Panc1 (cell line): ENCODE results near the gene PPTC7. TPM values are rescaled to one million over a fixed set of nuclear protein-coding genes. Genes with fewer than 3 reads are reported as not detected.

ENCODE experiments used
- ATAC-seq: fragments of 200-7000 bp; cut with Tn5 transposase; 2 replicates; pipeline ENCODE4 v1.9.1; 2020; ENCODE audit warnings: mild to moderate bottlenecking, moderate library complexity
- Bru-seq: library from RNA; stranded (reverse); fragments of 400-500 nt; gene quantifications from one replicate; lab custom pipeline; 2021; lab: Mats Ljungman, UMichigan
- BruChase-seq, 2 experiments: library from RNA; stranded (reverse); fragments of 400-500 nt; gene quantifications; one replicate each; lab custom pipeline; 2021; lab: Mats Ljungman, UMichigan
- BruUV-seq: library from RNA; stranded (reverse); fragments of 400-500 nt; replicated peaks from 2 replicates; lab custom pipeline; 2021; lab: Mats Ljungman, UMichigan
- CTCF ChIA-PET: fragments of 300-600 bp; sonication (Branson Sonifier 250); formaldehyde crosslinking; loops from one replicate; lab custom pipeline; 2022; ENCODE audit warnings: antibody characterized with exemption; lab: Charles Lee
- POLR2A ChIA-PET: fragments of 300-600 bp; sonication (Branson Sonifier 250); formaldehyde crosslinking; loops from one replicate; lab custom pipeline; 2022; ENCODE audit warnings: antibody characterized with exemption; lab: Charles Lee
- DNase-seq: peaks from one replicate; pipeline ENCODE4 v3.0.0-alpha.2; 2010; ENCODE audit warnings: low read depth, low spot score
- H3K27ac ChIP-seq: 2 replicates; pipeline ENCODE4 v1.5.1; 2011; ENCODE audit warnings: mild to moderate bottlenecking, low read length, inconsistent platforms
- H3K27me3 ChIP-seq: fragments of 200-500 bp; sonication (Bioruptor generic); 2 replicates; pipeline ENCODE4 v1.6.0; 2014; ENCODE audit warnings: low read length, inconsistent platforms; ENCODE audit not compliant: control insufficient read depth, insufficient read depth
- H3K36me3 ChIP-seq: fragments of 200-500 bp; sonication (Bioruptor generic); 2 replicates; pipeline ENCODE4 v1.5.1; 2014; ENCODE audit warnings: inconsistent platforms, mild to moderate bottlenecking, low read length, moderate library complexity; ENCODE audit not compliant: control insufficient read depth, insufficient read depth
- H3K4me1 ChIP-seq: 2 replicates; pipeline ENCODE4 v1.5.1; 2011; ENCODE audit warnings: inconsistent platforms, mild to moderate bottlenecking, low read length, moderate library complexity; ENCODE audit not compliant: control insufficient read depth, insufficient read depth
- H3K4me3 ChIP-seq, 2 experiments: 2 replicates each; pipeline ENCODE4 v1.5.1; 2011 to 2012; ENCODE audit warnings: low read depth in 2 of 2, low read length in 2 of 2, mild to moderate bottlenecking in 2 of 2, inconsistent platforms in 1 of 2, moderate library complexity in 1 of 2
- H3K9me3 ChIP-seq: fragments of 200-500 bp; sonication (Bioruptor generic); 2 replicates; pipeline ENCODE4 v1.5.1; 2014; ENCODE audit warnings: low read depth, mild to moderate bottlenecking, inconsistent platforms, low read length, moderate library complexity; ENCODE audit not compliant: control insufficient read depth, insufficient read depth
- POLR2AphosphoS5 ChIP-seq: IDR thresholded peaks from 2 replicates; pipeline ENCODE4 v1.6.1; 2012; ENCODE audit warnings: mild to moderate bottlenecking, low read depth, low read length, moderate library complexity
- SIN3A ChIP-seq: IDR thresholded peaks from 2 replicates; pipeline ENCODE4 v1.6.1; 2012; ENCODE audit warnings: low read depth, mild to moderate bottlenecking, low read length, moderate library complexity, borderline replicate concordance; ENCODE audit not compliant: insufficient read depth
- TCF7L2 ChIP-seq: IDR thresholded peaks from 2 replicates; pipeline ENCODE4 v1.6.1; 2011; ENCODE audit warnings: mild to moderate bottlenecking, low read depth, low read length, inconsistent platforms
- in situ Hi-C: cut with HindIII; loops from 2 replicates; pipeline ENCODE4 v1.10.0; 2016; ENCODE audit warnings: low sequenced_read_pairs, low pct_unique_long_range_greater_than_20kb
- intact Hi-C: fragments of 100-400 bp; cut with micrococcal nuclease; formaldehyde crosslinking; loops from one replicate; pipeline ENCODE4 v1.10.0; 2022; ENCODE audit not compliant: unreplicated experiment
- long read RNA-seq: library from polyadenylated mRNA; unstranded; transcript quantifications from one replicate; pipeline ENCODE4 v2.0.0, GENCODE V29; 2021; ENCODE audit not compliant: unreplicated experiment
- polyA plus RNA-seq: library from polyadenylated mRNA; unstranded; fragments of >200 nt; gene quantifications from one replicate; pipeline ENCODE4 v1.2.1, GENCODE V29; 2012; ENCODE audit warnings: missing spikeins; ENCODE audit not compliant: insufficient read length
- total RNA-seq: library from RNA; stranded (reverse); gene quantifications from one replicate; pipeline ENCODE4 v1.2.1, GENCODE V29; 2021; ENCODE audit not compliant: unreplicated experiment
- TF ChIP-seq, protein P1 (sequence below), 2 experiments: IDR thresholded peaks; 2 replicates each; pipeline ENCODE4 v1.6.1; 2011 to 2012; ENCODE audit warnings: low read depth in 2 of 2, control low read depth in 1 of 2, low read length in 1 of 2, mild to moderate bottlenecking in 1 of 2, moderate library complexity in 1 of 2; ENCODE audit not compliant: insufficient read depth in 1 of 2
- TF ChIP-seq, protein P2 (sequence below): fragments of 450-650 bp; IDR thresholded peaks from 2 replicates; pipeline ENCODE4 v1.5.1; 2017; ENCODE audit warnings: mild to moderate bottlenecking

Gene PPTC7, protein sequence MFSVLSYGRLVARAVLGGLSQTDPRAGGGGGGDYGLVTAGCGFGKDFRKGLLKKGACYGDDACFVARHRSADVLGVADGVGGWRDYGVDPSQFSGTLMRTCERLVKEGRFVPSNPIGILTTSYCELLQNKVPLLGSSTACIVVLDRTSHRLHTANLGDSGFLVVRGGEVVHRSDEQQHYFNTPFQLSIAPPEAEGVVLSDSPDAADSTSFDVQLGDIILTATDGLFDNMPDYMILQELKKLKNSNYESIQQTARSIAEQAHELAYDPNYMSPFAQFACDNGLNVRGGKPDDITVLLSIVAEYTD
- total RNA-seq (18.4 TPM), Bru-seq, nascent RNA (percentile 79 among the genes with signal in this experiment), BruChase-seq, experiment 1, labeled RNA remaining after a 2-hour chase (percentile 89 among the genes with signal in this experiment), BruChase-seq, experiment 2, labeled RNA remaining after a 6-hour chase (percentile 70 among the genes with signal in this experiment)
- 8.0 TPM for polyA plus RNA-seq
- long read RNA-seq, full-length matches to known transcripts: 4 of 13 reads
- long read RNA-seq, partial matches to known transcripts: 1 of 13 reads
- long read RNA-seq, other reads (novel, unspliced or antisense): 8 of 13 reads

DNA sequence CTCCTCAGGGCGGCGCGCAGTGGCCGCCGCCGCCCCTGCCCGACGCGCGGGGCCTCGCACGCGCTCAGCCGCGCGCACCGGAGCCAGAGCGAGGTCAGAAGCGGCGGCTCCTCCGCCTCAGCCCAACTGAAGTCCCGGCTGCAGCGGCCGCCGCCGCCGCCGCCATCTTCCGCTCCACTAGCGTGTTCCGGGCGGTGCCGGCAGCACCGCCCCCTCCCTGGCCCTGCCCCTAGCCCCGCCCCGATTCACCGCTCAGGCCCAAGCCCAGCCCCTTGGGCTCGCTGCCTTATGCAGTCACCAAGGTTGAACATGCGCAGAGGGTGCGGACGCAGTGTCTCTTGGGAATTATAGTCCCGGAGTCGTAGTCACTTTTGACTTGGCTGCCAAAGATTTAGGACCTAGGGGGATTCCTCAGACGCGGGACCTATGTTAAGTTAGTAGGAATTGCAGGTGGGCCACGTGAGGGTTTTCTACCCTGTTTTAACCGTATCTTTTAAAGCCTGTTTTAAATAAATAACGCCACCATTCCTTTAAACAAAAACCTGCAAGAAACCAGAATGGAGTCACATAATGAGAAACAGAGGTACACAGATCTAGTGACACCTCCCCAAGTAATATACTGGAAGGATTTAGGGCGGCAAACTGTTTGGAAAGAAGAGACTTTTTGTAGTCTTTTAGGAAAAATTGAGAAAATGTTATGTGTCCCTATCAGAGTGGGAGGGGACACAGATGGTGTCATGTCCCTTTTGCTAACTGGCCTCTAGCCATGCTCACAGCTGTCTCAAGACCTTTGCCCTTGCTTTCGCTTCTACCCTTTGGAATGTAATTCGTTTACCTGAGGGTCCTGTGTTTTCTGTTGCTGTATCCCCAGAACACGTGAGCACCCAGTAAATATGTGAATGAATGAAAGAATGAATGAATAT, at the start of gene PPTC7:
Gene PPTC7 (minus strand): TSS at position 182 of the 923 bp plus-strand sequence. CDS start 287 bp downstream, outside the sequence.
- no TSS peak for BruUV-seq
- peak; percentile 75 for DNase-seq
- H3K9me3 ChIP-seq: no peaks in the 10 kb centered on the region
- in situ Hi-C loops (no loop called here), intact Hi-C loops (no loop called here)
- ChIA-PET POLR2A (no interaction called here), CTCF (no interaction called here)
- H3K36me3 ChIP-seq: no peaks in the 10 kb centered on the region; the same call in 1 of the 2 replicates
- H3K4me1 ChIP-seq: peaks cover 18% of the 10 kb centered on the region
- peak; percentile 99 for ATAC-seq
- H3K27ac ChIP-seq: peak within 1 kb of the TSS; percentile 72
- no peaks in the 10 kb centered on the region for H3K27me3 ChIP-seq
- peak within 1 kb of the TSS; percentile 77 to 89 for H3K4me3 ChIP-seq
- TF ChIP-seq, protein P1, sequence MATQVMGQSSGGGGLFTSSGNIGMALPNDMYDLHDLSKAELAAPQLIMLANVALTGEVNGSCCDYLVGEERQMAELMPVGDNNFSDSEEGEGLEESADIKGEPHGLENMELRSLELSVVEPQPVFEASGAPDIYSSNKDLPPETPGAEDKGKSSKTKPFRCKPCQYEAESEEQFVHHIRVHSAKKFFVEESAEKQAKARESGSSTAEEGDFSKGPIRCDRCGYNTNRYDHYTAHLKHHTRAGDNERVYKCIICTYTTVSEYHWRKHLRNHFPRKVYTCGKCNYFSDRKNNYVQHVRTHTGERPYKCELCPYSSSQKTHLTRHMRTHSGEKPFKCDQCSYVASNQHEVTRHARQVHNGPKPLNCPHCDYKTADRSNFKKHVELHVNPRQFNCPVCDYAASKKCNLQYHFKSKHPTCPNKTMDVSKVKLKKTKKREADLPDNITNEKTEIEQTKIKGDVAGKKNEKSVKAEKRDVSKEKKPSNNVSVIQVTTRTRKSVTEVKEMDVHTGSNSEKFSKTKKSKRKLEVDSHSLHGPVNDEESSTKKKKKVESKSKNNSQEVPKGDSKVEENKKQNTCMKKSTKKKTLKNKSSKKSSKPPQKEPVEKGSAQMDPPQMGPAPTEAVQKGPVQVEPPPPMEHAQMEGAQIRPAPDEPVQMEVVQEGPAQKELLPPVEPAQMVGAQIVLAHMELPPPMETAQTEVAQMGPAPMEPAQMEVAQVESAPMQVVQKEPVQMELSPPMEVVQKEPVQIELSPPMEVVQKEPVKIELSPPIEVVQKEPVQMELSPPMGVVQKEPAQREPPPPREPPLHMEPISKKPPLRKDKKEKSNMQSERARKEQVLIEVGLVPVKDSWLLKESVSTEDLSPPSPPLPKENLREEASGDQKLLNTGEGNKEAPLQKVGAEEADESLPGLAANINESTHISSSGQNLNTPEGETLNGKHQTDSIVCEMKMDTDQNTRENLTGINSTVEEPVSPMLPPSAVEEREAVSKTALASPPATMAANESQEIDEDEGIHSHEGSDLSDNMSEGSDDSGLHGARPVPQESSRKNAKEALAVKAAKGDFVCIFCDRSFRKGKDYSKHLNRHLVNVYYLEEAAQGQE (IDR thresholded peaks at IDR 0.05; ENCODE audit: insufficient read depth in 1 of 2, low read depth in 2 of 2, low read length in 1 of 2): no peak
- TF ChIP-seq, protein P2, sequence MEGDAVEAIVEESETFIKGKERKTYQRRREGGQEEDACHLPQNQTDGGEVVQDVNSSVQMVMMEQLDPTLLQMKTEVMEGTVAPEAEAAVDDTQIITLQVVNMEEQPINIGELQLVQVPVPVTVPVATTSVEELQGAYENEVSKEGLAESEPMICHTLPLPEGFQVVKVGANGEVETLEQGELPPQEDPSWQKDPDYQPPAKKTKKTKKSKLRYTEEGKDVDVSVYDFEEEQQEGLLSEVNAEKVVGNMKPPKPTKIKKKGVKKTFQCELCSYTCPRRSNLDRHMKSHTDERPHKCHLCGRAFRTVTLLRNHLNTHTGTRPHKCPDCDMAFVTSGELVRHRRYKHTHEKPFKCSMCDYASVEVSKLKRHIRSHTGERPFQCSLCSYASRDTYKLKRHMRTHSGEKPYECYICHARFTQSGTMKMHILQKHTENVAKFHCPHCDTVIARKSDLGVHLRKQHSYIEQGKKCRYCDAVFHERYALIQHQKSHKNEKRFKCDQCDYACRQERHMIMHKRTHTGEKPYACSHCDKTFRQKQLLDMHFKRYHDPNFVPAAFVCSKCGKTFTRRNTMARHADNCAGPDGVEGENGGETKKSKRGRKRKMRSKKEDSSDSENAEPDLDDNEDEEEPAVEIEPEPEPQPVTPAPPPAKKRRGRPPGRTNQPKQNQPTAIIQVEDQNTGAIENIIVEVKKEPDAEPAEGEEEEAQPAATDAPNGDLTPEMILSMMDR: no peak
- TF ChIP-seq SIN3A: no peak; the same call in 1 of the 2 replicates
- peak; percentile 77 for TF ChIP-seq POLR2AphosphoS5

DNA sequence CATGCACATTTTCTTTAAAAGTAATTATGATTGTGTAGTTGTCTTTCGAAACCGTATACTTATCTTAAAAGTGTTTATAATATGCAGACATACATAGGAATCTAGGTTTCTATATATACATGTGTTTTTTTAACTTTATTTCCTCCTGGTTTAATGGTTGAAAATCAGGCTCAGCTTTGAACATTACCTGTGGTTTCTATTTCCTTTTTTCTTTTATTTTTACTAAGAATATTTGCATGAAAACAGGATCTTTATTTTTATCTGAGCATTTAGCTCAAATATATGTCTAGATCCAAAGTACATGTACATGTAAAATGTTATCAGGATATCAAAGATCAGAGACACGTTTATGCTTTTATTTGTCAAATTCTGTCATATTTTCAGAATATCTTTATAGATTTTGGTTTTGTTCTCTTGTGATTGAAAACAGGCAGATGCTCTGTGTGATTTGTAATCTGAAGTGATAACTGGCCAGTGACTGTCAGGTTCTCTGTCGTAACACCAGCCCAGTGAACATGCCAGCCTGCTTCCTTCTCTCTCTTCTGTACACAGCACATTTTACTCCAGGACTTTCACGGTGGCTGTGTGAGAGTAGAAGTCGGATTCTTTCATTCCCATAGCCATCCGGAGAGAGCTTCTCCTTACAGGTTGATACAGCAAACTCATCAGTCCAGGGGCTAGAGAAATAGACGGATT, 44.5 kb upstream of the PPTC7 start:
- in situ Hi-C loops (no loop called here), intact Hi-C loops (no loop called here)
- POLR2A ChIA-PET: interaction anchor here (0.7 kb wide), 1 partner anchor 176 kb away, joined by 3 read pairs; no protein-coding TSS in a partner anchor
- TF ChIP-seq, protein P1 (IDR thresholded peaks at IDR 0.05; ENCODE audit: insufficient read depth in 1 of 2, low read depth in 2 of 2, low read length in 1 of 2): no peak
- TF ChIP-seq TCF7L2 (no peak), POLR2AphosphoS5 (no peak), SIN3A (no peak)
- TF ChIP-seq, protein P2: no peak
- Histone ChIP-seq H3K9me3 (no peaks in the 10 kb centered on the region), H3K36me3 (no peaks in the 10 kb centered on the region), H3K4me3 (no peak overlapping the region), H3K4me1 (no peaks in the 10 kb centered on the region), H3K27ac (no peak overlapping the region), H3K27me3 (no peaks in the 10 kb centered on the region)
- DNase-seq (no peak), ATAC-seq (no peak)
- no TSS peak for BruUV-seq
- CTCF ChIA-PET: interaction anchor here (0.7 kb wide), 1 partner anchor 158 kb away, joined by 4 read pairs; no protein-coding TSS in a partner anchor
